CD4-positive, alpha-beta T cell treated with Interleukin-15 for 4 hours (primary cell): Measurements from ENCODE around the gene MUSK.

Source experiments
- DNase-seq: peaks from one replicate; pipeline ENCODE4 v3.0.0-alpha.2; 2020; ENCODE audit warnings: low spot score

MUSK gene

DNA sequence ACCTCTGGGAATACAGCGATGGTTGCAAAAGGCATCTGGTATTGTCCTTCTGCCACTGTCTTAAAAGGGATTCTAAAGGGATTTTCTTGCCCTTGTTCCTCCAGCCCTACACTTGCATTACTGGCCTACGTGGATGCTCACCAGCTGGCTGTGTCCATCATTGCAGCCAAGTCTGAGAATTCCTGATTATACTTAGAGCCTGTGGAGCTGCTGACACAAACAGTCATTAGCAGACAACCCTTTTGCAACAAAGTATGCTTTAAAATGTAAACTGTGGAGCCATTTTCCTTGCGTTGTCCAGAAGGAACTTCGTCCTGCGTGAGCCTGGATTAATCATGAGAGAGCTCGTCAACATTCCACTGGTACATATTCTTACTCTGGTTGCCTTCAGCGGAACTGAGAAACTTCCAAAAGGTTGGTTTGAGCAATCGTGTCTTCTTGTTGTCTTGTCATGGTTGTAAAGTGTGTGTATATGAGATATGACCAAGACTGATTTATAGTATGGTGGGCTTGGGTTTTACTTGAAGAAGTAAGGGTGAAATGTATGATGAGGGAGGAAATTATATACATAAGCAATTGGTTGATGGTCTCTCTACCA lies at the start of gene MUSK:
Gene MUSK, plus strand, starts transcription at position 222 of the 598 bp plus-strand sequence. Its CDS starts 114 bp downstream, at position 336.
- no peak for DNase-seq

DNA sequence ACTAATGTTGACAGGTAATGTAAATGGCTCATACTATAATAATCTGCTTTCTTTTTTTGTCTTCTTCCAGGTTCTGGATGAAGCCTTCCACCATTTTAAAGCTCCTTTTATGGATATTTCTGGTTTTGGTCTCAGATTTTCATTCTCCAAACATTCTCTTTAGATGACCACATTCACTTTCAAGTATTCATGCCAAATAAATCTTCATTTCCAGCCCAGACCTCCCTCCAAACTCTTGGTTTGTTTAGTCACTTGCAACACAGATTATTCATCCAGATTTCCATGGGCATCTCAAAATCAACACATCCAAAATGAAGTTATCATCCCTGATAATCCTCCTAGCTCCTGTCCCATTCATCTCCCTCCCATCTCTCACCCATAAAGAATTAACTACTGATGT lies 48.8 kb upstream of the MUSK start:
- DNase-seq = no peak

GRCh38 chr9:110620726-110621125 lies 47.9 kb upstream of the MUSK start:
- DNase-seq = no peak

DNA sequence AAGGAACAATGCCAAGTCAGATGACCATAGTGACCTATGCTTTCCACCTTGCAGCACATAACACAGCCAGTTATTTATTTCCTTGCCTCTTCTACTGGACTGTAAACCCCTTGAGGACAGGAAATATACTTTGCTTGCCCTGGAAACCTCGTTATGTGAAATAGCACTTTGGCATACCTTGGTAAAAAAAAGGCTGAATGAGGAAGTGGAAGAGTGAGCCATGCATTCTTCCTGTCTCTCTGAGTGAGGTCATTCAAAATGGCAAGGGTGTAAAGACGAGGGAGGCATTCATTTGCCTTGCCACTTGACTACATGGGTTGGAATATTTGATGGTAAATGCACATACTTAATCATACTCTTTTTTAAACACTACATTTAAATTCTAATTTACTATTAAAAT lies 46.2 kb upstream of the MUSK start:
- no peak for DNase-seq

GRCh38 chr9:110623462-110624025 lies 45.0 kb upstream of the MUSK start:
- peak; percentile 6 for DNase-seq

DNA sequence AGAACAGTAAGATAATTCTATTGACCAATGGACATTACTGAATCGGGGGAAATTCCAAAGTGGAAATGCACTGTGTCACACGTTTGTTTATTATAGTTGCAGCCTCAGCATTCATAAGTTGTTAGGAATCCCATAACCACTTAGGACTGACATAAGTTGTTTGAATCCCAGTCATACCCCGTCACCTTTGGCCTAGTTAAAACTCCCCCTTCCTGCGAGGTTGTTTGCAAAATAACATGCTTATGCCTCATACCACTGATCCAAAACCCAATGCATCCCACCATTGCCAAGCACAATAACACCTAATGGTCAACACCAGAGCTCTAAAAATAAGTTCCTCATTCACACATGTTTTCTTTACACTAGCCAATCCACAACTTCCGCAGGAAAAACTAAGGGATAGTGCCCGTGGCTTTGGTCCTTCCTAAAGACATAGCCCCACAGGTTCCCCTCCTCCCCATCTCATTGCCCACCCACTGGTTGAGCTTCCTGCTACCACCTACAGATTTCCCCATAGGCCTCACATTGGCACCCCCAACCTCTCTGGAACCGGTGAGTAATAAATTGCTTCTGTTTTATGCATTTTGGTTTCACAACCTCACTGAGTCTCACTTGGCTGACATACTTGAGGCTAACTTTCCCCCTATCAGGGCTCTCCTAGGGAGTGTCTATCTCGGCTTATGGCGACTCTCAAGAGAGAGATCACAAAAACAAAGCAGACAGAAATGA lies 42.3 kb upstream of the MUSK start:
- DNase-seq = no peak

- DNase-seq = no peak
Observed at GRCh38 chr9:110635589-110635988, 33.0 kb upstream of the MUSK start.

DNA sequence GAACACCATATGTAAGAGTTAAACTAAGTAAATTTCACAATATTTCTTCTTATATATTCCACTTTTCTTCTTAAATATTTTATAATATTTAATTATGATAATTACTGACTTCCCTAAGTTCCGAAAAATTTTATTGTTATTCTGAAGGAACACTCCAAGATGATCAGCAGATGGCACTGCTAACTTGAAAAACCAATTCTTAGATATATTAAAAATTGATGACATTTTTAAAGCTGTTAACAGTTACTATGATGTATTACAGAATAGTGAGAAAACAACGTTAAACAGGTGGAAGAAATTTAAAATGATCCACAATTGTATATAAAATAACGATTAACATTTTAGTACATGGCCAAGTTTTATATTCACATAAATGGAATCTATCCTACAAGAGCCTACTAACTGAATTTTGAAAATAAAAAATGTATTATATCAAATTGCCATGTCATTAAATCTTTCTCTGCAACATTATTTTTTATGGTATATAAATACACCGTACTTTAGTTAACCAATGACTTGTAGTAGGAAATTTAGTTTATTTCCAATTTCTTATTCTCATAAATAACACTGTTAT lies 30.1 kb upstream of the MUSK start:
- DNase-seq = no peak

GRCh38 chr9:110640736-110641135 lies 27.9 kb upstream of the MUSK start:
- no peak for DNase-seq

GRCh38 chr9:110641293-110641692 lies 27.3 kb upstream of the MUSK start:
- no peak for DNase-seq

GRCh38 chr9:110648696-110649095 lies 19.9 kb upstream of the MUSK start:
- no peak for DNase-seq

DNA sequence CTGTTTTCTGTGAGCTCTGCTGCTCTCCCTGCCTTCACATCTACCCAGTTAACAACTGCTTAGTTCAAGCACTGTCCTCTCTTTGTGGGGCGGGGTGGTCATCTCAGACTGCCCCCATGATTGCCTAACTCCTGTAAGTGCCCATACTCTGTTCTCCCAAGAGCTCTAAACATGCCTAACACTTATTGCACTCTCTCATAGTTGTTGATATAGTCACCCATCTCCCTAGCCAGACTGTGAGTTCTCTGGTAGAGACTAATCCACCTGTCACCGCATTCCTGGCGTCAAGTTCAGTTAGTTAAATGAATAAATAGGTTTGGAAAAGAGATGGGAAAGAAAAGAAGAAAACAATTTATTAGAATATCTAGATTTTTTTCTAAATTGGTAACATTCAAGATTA lies 18.3 kb upstream of the MUSK start:
- DNase-seq = no peak

DNA sequence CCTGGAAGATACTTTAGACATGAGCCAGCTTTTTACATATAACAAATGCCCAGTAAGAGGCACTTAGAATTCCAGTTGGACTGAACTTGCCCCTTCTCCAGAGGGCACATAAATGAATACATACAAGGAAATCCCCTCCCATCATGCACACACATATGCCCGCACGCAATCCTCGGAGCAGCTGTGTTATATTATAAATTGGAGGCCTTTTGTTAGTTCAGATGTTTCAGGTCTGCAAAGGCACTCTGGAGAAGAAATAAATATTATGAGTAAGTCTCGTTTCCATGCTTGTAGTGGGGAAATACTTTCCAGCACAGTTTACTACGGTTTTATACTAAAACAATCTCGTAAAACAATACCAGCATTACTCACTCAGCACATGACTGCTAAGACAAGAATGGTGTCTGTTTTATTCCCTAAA lies 17.6 kb upstream of the MUSK start:
- DNase-seq = no peak

GRCh38 chr9:110655754-110656641 lies 12.6 kb upstream of the MUSK start:
- no peak for DNase-seq

GRCh38 chr9:110659891-110660541 lies 8.6 kb upstream of the MUSK start:
- no peak for DNase-seq

GRCh38 chr9:110669433-110669832 lies 842 bp downstream of the MUSK start:
- DNase-seq = no peak

GRCh38 chr9:110671849-110672248 lies 3.3 kb downstream of the MUSK start:
- DNase-seq = no peak

- DNase-seq = no peak
Observed at GRCh38 chr9:110672873-110673510, 4.4 kb downstream of the MUSK start.

DNA sequence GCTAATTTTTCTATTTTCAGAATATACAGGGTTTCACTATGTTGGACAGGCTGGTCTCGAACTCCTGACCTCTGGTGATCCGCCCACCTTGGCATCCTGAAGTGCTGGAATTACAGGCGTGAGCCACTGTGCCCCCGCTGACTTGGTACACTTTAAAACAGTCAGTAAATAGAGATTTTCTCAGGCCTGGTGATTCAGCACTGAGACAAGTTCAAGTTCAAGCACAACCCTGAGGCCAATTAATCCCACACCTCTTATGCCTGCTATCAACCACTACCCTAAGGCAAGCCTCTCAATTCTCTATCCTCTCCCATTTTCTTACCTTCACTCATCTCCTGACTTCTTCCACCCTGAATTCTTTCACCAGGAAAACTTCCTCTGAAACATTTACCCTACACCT lies 18.9 kb downstream of the MUSK start:
- DNase-seq = no peak

- DNase-seq = no peak
Observed at GRCh38 chr9:110688329-110688728, 19.7 kb downstream of the MUSK start.

GRCh38 chr9:110691002-110691549 lies 22.5 kb downstream of the MUSK start:
- DNase-seq = no peak
